Pulmonary artery endothelial cell (primary cell): ENCODE data around the gene C6. TPM values are rescaled to one million over a fixed set of nuclear protein-coding genes. Genes with fewer than 3 reads are reported as not detected.

Source experiments
- DNase-seq: peaks from one replicate; pipeline ENCODE4 v3.0.0-alpha.2; 2011; ENCODE audit warnings: low read depth, low spot score
- total RNA-seq: library from RNA; depleted of rRNA; stranded (reverse); fragments of >200 nt; gene quantifications from 2 replicates; pipeline ENCODE4 v1.2.3, GENCODE V29; 2014

C6 gene
- total RNA-seq, 1 donor from 2014 or later, result not detected

GRCh38 chr5:41127967-41128690, 85.2 kb downstream of the C6 start:
- DNase-seq, result no peak

- no peak for DNase-seq
Measured at GRCh38 chr5:41122459-41122858, 90.9 kb downstream of the C6 start.

- no peak for DNase-seq
Measured at GRCh38 chr5:41120600-41120999, 92.7 kb downstream of the C6 start.

GRCh38 chr5:41118177-41118576, 95.2 kb downstream of the C6 start:
- no peak for DNase-seq

GRCh38 chr5:41115281-41115680, 98.1 kb downstream of the C6 start:
- DNase-seq, result no peak

GRCh38 chr5:41112486-41113455, 100.6 kb downstream of the C6 start:
- no peak for DNase-seq

GRCh38 chr5:41109186-41109585, 104.1 kb downstream of the C6 start:
- no peak for DNase-seq

- no peak for DNase-seq
Measured at GRCh38 chr5:41102341-41102740, 111.0 kb downstream of the C6 start.

GRCh38 chr5:41097642-41098041, 115.7 kb downstream of the C6 start:
- no peak for DNase-seq

- no peak for DNase-seq
Measured at GRCh38 chr5:41095324-41096101, 117.8 kb downstream of the C6 start.

GRCh38 chr5:41094871-41095270, 118.5 kb downstream of the C6 start:
- DNase-seq, result no peak

GRCh38 chr5:41093803-41094202, 119.5 kb downstream of the C6 start:
- no peak for DNase-seq

Other genes with a start within 250 kb of the C6 start
- 0.04 TPM in 1 of 2 replicates, not detected in the other for gene MROH2B, start 142.2 kb downstream of the C6 start, total RNA-seq